H9 (cell line): ENCODE results near the gene E2F4. TPM values are rescaled to one million over a fixed set of nuclear protein-coding genes. Genes with fewer than 3 reads are reported as not detected.

ENCODE experiments used
- DNase-seq: peaks from one replicate; pipeline ENCODE4 v3.0.0-alpha.2; 2017
- H2AFZ ChIP-seq: one replicate; pipeline ENCODE4 v1.6.1; 2013; ENCODE audit warnings: mild to moderate bottlenecking, low read length, control low read depth, moderate library complexity
- H2AK5ac ChIP-seq: 2 replicates; pipeline ENCODE4 v1.6.1; 2013; ENCODE audit warnings: low read length, control low read depth, mixed read lengths; ENCODE audit not compliant: insufficient read length
- H2BK120ac ChIP-seq: one replicate; pipeline ENCODE4 v1.6.1; 2013; ENCODE audit warnings: low read depth, mild to moderate bottlenecking, low read length, control low read depth, inconsistent platforms; ENCODE audit not compliant: poor library complexity, severe bottlenecking
- H2BK12ac ChIP-seq: 2 replicates; pipeline ENCODE4 v1.6.1; 2013; ENCODE audit warnings: low read length, control low read depth, mixed read lengths, low read depth; ENCODE audit not compliant: insufficient read length
- H2BK15ac ChIP-seq: 2 replicates; pipeline ENCODE4 v1.6.1; 2013; ENCODE audit warnings: low read depth, low read length, control low read depth
- H2BK20ac ChIP-seq: one replicate; pipeline ENCODE4 v1.6.1; 2013; ENCODE audit warnings: low read depth, mild to moderate bottlenecking, low read length, control low read depth, inconsistent platforms; ENCODE audit not compliant: poor library complexity, severe bottlenecking
- H2BK5ac ChIP-seq: 2 replicates; pipeline ENCODE4 v1.6.1; 2013; ENCODE audit warnings: low read length, control low read depth, mixed read lengths; ENCODE audit not compliant: insufficient read length
- H3K14ac ChIP-seq: 2 replicates; pipeline ENCODE4 v1.6.1; 2013; ENCODE audit warnings: low read length, control low read depth; ENCODE audit not compliant: insufficient read depth
- H3K18ac ChIP-seq: 2 replicates; pipeline ENCODE4 v1.6.1; 2013; ENCODE audit warnings: low read depth, mild to moderate bottlenecking, mixed read lengths, low read length, control low read depth; ENCODE audit not compliant: insufficient read length
- H3K23ac ChIP-seq: 2 replicates; pipeline ENCODE4 v1.6.1; 2013; ENCODE audit warnings: low read length, control low read depth, mixed read lengths, low read depth; ENCODE audit not compliant: insufficient read length
- H3K23me2 ChIP-seq: 2 replicates; pipeline ENCODE4 v1.6.1; 2013; ENCODE audit warnings: low read depth, mild to moderate bottlenecking, mixed read lengths, low read length, control low read depth; ENCODE audit not compliant: insufficient read length, poor library complexity, severe bottlenecking
- H3K27ac ChIP-seq: 2 replicates; pipeline ENCODE4 v1.5.1; 2013; ENCODE audit warnings: low read length, control low read depth, mixed read lengths, low read depth; ENCODE audit not compliant: insufficient read length
- H3K27me3 ChIP-seq: 2 replicates; pipeline ENCODE4 v1.6.1; 2013; ENCODE audit warnings: low read length, control low read depth, inconsistent platforms; ENCODE audit not compliant: insufficient read depth
- H3K4ac ChIP-seq: 2 replicates; pipeline ENCODE4 v1.6.1; 2013; ENCODE audit warnings: low read depth, mild to moderate bottlenecking, control low read depth, inconsistent platforms, low read length, moderate library complexity
- H3K4me1 ChIP-seq: 2 replicates; pipeline ENCODE4 v1.6.1; 2013; ENCODE audit warnings: low read length, control low read depth, inconsistent platforms; ENCODE audit not compliant: insufficient read depth
- H3K4me2 ChIP-seq: 2 replicates; pipeline ENCODE4 v1.6.1; 2013; ENCODE audit warnings: low read length, control low read depth, mixed read lengths; ENCODE audit not compliant: insufficient read length, insufficient read depth
- H3K56ac ChIP-seq: 2 replicates; pipeline ENCODE4 v1.6.1; 2013; ENCODE audit warnings: low read depth, mild to moderate bottlenecking, mixed read lengths, low read length, control low read depth; ENCODE audit not compliant: insufficient read length
- H3K79me1 ChIP-seq: 2 replicates; pipeline ENCODE4 v1.6.1; 2013; ENCODE audit warnings: low read depth, mild to moderate bottlenecking, moderate library complexity, low read length, control low read depth, inconsistent platforms; ENCODE audit not compliant: insufficient read depth, poor library complexity, severe bottlenecking
- H3K79me2 ChIP-seq: 2 replicates; pipeline ENCODE4 v1.6.1; 2013; ENCODE audit warnings: low read length, control low read depth, inconsistent platforms; ENCODE audit not compliant: insufficient read depth
- H3K9ac ChIP-seq: 2 replicates; pipeline ENCODE4 v1.6.1; 2013; ENCODE audit warnings: low read length, control low read depth, mixed read lengths; ENCODE audit not compliant: insufficient read length; ENCODE audit errors: extremely low read depth
- H3K9me3 ChIP-seq: one replicate; pipeline ENCODE4 v1.6.1; 2013; ENCODE audit warnings: low read depth, low read length, inconsistent platforms; ENCODE audit not compliant: control insufficient read depth
- H3T11ph ChIP-seq: one replicate; pipeline ENCODE4 v1.6.1; 2013; ENCODE audit warnings: mild to moderate bottlenecking, low read length, control low read depth, inconsistent platforms
- H4K20me1 ChIP-seq: one replicate; pipeline ENCODE4 v1.6.1; 2013; ENCODE audit not compliant: control insufficient read depth, insufficient read length, insufficient read depth
- H4K5ac ChIP-seq: 2 replicates; pipeline ENCODE4 v1.6.1; 2013; ENCODE audit warnings: low read depth, mild to moderate bottlenecking, mixed read lengths, low read length, control low read depth; ENCODE audit not compliant: insufficient read length
- H4K8ac ChIP-seq: replicated peaks from 2 replicates; pipeline ENCODE4 v1.6.1; 2013; ENCODE audit warnings: low read length, control low read depth, mixed read lengths, low read depth; ENCODE audit not compliant: insufficient read length
- H4K91ac ChIP-seq: 2 replicates; pipeline ENCODE4 v1.6.1; 2013; ENCODE audit warnings: low read depth, mild to moderate bottlenecking, moderate library complexity, mixed read lengths, low read length, control low read depth; ENCODE audit not compliant: insufficient read length
- H3K27ac Mint-ChIP-seq, 3 experiments: 2 replicates in 2 of 3; 3 replicates in 1 of 3; pipeline ENCODE4 v1.8.0; 2020 to 2021; ENCODE audit warnings: mixed read lengths in 3 of 3, mild to moderate bottlenecking in 1 of 3, moderate library complexity in 1 of 3
- H3K27me3 Mint-ChIP-seq: 2 replicates; pipeline ENCODE4 v1.8.0; 2021; ENCODE audit warnings: low read depth, mild to moderate bottlenecking, moderate library complexity, mixed read lengths
- H3K36me3 Mint-ChIP-seq, 3 experiments: 2 replicates in 2 of 3; 3 replicates in 1 of 3; pipeline ENCODE4 v1.8.0; 2020 to 2021; ENCODE audit warnings: low read depth in 3 of 3, mixed read lengths in 3 of 3; ENCODE audit not compliant: insufficient read depth in 1 of 3
- H3K4me1 Mint-ChIP-seq, 2 experiments: 2 replicates each; pipeline ENCODE4 v1.8.0; 2020; ENCODE audit warnings: mixed read lengths in 2 of 2
- H3K4me3 Mint-ChIP-seq, 2 experiments: 2 replicates in 1 of 2; 3 replicates in 1 of 2; pipeline ENCODE4 v1.8.0; 2020 to 2021; ENCODE audit warnings: mild to moderate bottlenecking in 2 of 2, mixed read lengths in 2 of 2, moderate library complexity in 1 of 2
- H3K9me3 Mint-ChIP-seq, 2 experiments: 2 replicates in 1 of 2; 3 replicates in 1 of 2; pipeline ENCODE4 v1.8.0; 2020; ENCODE audit warnings: mild to moderate bottlenecking in 2 of 2, mixed read lengths in 2 of 2, moderate library complexity in 1 of 2
- CTCF ChIP-seq: fragments of 200-600 bp; sonication (generic); conservative IDR thresholded peaks from 3 replicates; pipeline ENCODE4 v1.8.0; 2021; ENCODE audit warnings: antibody characterized with exemption, mild to moderate bottlenecking
- WGBS: extraction: QIAGEN DNeasy Blood & Tissue Kit; methylation state at CpG from one replicate; pipeline ENCODE4 v1.1.7; 2013; ENCODE audit warnings: missing lambda C conversion rate, low lambda C conversion rate, mixed read lengths; ENCODE audit not compliant: insufficient read length; ENCODE audit errors: extremely low coverage; 5-methylcytosine and 5-hydroxymethylcytosine counted together
- total RNA-seq: library from RNA; stranded (reverse); gene quantifications from 2 replicates; pipeline ENCODE4 v1.2.1, GENCODE V29; 2021

E2F4 gene
- total RNA-seq, 1 experiment from 2014 or later, result 116 TPM

GRCh38 chr16:67215706-67216105 is 23.8 kb downstream of the E2F4 start:
- Histone ChIP-seq H2BK20ac (no peak overlapping the region), H2BK15ac (no peak overlapping the region), H3K79me2 (no peaks in the 10 kb centered on the region), H2BK12ac (no peak overlapping the region), H3K4me1 (no peaks in the 10 kb centered on the region), H3K4me2 (no peak overlapping the region), H3K23ac (no peak overlapping the region), H2BK5ac (no peak overlapping the region), H3K9me3 (no peaks in the 10 kb centered on the region), H3K79me1 (no peaks in the 10 kb centered on the region), H3K9ac (no peak overlapping the region), H4K91ac (no peak overlapping the region), H3K56ac (no peak overlapping the region), H3T11ph (no peak overlapping the region), H3K4ac (no peak overlapping the region), H3K27ac (no peak overlapping the region), H4K5ac (no peak overlapping the region), H2AFZ (no peak overlapping the region), H2AK5ac (no peak overlapping the region), H4K20me1 (no peaks in the 10 kb centered on the region), H4K8ac (no peak overlapping the region), H3K23me2 (no peaks in the 10 kb centered on the region), H3K14ac (no peak overlapping the region), H3K18ac (no peak overlapping the region), H3K27me3 (no peaks in the 10 kb centered on the region; the same call in 1 of the 2 replicates), H2BK120ac (no peak overlapping the region)
- WGBS, result no CpG with 5 or more reads among the region's 5 CpGs
- peaks cover 56% of the 10 kb centered on the region for H3K27me3 Mint-ChIP-seq
- H3K36me3 Mint-ChIP-seq, result no peaks in the 10 kb centered on the region
- no peaks in the 10 kb centered on the region for H3K9me3 Mint-ChIP-seq
- TF ChIP-seq CTCF, result no peak
- peak overlapping the region in 1 of 3 experiments; percentile 5; a peak in 1 of 7 replicates for H3K27ac Mint-ChIP-seq
- DNase-seq, result peak; percentile 56
- H3K4me3 Mint-ChIP-seq, result no peak overlapping the region
- H3K4me1 Mint-ChIP-seq, result no peaks in the 10 kb centered on the region
